ENCODE results near the gene PFN1. TPM values are rescaled to one million over a fixed set of nuclear protein-coding genes. Genes with fewer than 3 reads are reported as not detected.
A peak's percentile ranks its signal among the peaks of the same experiment; 100 is the strongest.

Gene PFN1
- total and polyA plus RNA-seq, 9 of the 15 experiments (the other 6 are each of a cell fraction or from before 2014, with no cell fraction given): 60.5 to 1,479 (median 456) TPM

DNA sequence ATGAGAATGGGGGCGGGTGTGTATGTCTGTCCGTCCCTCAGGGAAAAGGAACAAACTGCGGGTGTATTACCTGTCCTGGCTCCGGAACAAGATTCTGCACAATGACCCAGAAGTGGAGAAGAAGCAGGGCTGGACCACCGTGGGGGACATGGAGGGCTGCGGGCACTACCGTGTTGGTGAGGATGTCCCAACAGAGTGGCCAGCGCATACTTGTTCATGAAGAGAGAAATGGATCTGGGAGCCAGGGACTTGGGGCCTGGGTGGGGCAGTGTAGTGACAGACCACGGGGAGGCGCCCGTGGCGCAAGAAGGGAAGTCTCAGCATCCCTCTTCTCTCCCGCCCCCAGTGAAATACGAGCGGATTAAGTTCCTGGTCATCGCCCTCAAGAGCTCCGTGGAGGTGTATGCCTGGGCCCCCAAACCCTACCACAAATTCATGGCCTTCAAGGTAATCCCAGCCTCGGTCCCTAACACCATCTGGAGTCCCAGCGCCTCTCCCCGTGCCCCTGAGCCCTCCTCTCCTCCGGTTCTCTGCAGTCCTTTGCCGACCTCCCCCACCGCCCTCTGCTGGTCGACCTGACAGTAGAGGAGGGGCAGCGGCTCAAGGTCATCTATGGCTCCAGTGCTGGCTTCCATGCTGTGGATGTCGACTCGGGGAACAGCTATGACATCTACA, 52.5 kb downstream of the PFN1 start:
- TSS peak; percentile 51 for BruUV-seq (replicated peaks)
- Histone ChIP-seq H3K4me3 (no peak overlapping the region), H3K9me1 (ENCODE audit: control insufficient read depth, insufficient read depth, low read length) (no peaks in the 10 kb centered on the region), H3K9ac (ENCODE audit: insufficient read depth in 1 of 2, low read depth in 2 of 2, low read length in 2 of 2) (no peak overlapping the region), H4K20me1 (replicated peaks; ENCODE audit: control insufficient read depth, insufficient read depth, low read length) (no peaks in the 10 kb centered on the region), H3K4me2 (ENCODE audit: insufficient read depth, low read length) (no peak overlapping the region), H2AFZ (ENCODE audit: low read depth, low read length) (no peak overlapping the region), H3K79me2 (ENCODE audit: control insufficient read depth, insufficient read depth, low read length) (no peaks in the 10 kb centered on the region), H3K36me3 (ENCODE audit: control insufficient read depth, insufficient read depth, low read length) (peaks cover 58% of the 10 kb centered on the region; the same call in 2 of the 3 replicates), H3K27ac (ENCODE audit: extremely low read depth, low read depth, low read length) (no peak overlapping the region), H3K27me3 (ENCODE audit: control insufficient read depth in 2 of 2, insufficient read depth in 2 of 2, low read length in 2 of 2) (no peaks in the 10 kb centered on the region), H3K9me3 (replicated peaks; ENCODE audit: control insufficient read depth, insufficient read depth, low read depth, low read length) (no peaks in the 10 kb centered on the region), H3K4me1 (replicated peaks in 1 of 2; ENCODE audit: control insufficient read depth in 2 of 2, insufficient read depth in 2 of 2, low read length in 2 of 2) (peaks cover 0 to 19% of the 10 kb centered on the region in 2 experiments; a peak in 2 of 5 replicates)
- FAIRE-seq: no peak
- 88% methylated on average over 9 of the region's 27 CpGs for WGBS (ENCODE audit: insufficient coverage, low coverage, missing lambda C conversion rate)
- DNase-seq (ENCODE audit: extremely low read depth in 1 of 4, low spot score in 3 of 4): peak; percentile 22 to 32 (median 29)
- CTCF ChIA-PET (ENCODE audit: low intra/inter-chr PET ratio): no interaction called here
- in situ Hi-C loops (cut with MboI): no loop called here
- peak; percentile 71 for ATAC-seq
- intact Hi-C loops (cut with micrococcal nuclease): no loop called here
- TF ChIP-seq, protein P1, sequence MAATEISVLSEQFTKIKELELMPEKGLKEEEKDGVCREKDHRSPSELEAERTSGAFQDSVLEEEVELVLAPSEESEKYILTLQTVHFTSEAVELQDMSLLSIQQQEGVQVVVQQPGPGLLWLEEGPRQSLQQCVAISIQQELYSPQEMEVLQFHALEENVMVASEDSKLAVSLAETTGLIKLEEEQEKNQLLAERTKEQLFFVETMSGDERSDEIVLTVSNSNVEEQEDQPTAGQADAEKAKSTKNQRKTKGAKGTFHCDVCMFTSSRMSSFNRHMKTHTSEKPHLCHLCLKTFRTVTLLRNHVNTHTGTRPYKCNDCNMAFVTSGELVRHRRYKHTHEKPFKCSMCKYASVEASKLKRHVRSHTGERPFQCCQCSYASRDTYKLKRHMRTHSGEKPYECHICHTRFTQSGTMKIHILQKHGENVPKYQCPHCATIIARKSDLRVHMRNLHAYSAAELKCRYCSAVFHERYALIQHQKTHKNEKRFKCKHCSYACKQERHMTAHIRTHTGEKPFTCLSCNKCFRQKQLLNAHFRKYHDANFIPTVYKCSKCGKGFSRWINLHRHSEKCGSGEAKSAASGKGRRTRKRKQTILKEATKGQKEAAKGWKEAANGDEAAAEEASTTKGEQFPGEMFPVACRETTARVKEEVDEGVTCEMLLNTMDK (IDR thresholded peaks at IDR 0.05; ENCODE audit: borderline replicate concordance, insufficient read depth, low read depth, low read length, poor library complexity, severe bottlenecking): peak; percentile 23
- TF ChIP-seq, protein P2, sequence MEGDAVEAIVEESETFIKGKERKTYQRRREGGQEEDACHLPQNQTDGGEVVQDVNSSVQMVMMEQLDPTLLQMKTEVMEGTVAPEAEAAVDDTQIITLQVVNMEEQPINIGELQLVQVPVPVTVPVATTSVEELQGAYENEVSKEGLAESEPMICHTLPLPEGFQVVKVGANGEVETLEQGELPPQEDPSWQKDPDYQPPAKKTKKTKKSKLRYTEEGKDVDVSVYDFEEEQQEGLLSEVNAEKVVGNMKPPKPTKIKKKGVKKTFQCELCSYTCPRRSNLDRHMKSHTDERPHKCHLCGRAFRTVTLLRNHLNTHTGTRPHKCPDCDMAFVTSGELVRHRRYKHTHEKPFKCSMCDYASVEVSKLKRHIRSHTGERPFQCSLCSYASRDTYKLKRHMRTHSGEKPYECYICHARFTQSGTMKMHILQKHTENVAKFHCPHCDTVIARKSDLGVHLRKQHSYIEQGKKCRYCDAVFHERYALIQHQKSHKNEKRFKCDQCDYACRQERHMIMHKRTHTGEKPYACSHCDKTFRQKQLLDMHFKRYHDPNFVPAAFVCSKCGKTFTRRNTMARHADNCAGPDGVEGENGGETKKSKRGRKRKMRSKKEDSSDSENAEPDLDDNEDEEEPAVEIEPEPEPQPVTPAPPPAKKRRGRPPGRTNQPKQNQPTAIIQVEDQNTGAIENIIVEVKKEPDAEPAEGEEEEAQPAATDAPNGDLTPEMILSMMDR (IDR thresholded peaks at IDR 0.05 in 2 of 3, conservative IDR thresholded peaks at IDR 0.05 in 1 of 3; ENCODE audit: insufficient read depth in 2 of 3, low read depth in 1 of 3, low read length in 3 of 3): peak; percentile 19 to 29 (median 23); a peak in 3 of 6 replicates
- TF ChIP-seq ESRRA (IDR thresholded peaks at IDR 0.05; ENCODE audit: borderline replicate concordance, low read depth) (peak; percentile 85), RBM22 (IDR thresholded peaks at IDR 0.05; ENCODE audit: low read depth, low read length, poor library complexity, severe bottlenecking) (peak; percentile 36), KAT2B (IDR thresholded peaks at IDR 0.05; ENCODE audit: low read depth, low read length) (no peak), ZBTB7A (IDR thresholded peaks at IDR 0.05; ENCODE audit: borderline replicate concordance, control insufficient read depth, low read depth, low read length) (0 out of 2 replicates have a peak, but pooled peaks have one; percentile 13)
- TF ChIP-seq, protein P3, sequence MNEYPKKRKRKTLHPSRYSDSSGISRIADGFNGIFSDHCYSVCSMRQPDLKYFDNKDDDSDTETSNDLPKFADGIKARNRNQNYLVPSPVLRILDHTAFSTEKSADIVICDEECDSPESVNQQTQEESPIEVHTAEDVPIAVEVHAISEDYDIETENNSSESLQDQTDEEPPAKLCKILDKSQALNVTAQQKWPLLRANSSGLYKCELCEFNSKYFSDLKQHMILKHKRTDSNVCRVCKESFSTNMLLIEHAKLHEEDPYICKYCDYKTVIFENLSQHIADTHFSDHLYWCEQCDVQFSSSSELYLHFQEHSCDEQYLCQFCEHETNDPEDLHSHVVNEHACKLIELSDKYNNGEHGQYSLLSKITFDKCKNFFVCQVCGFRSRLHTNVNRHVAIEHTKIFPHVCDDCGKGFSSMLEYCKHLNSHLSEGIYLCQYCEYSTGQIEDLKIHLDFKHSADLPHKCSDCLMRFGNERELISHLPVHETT (CRISPR knock-in tag; conservative IDR thresholded peaks at IDR 0.05 in 1 of 2, IDR thresholded peaks at IDR 0.05 in 1 of 2): no peak
- POLR2A ChIA-PET: interaction anchor here (0.7 kb wide), 1 partner anchor 1255 kb away, joined by 3 read pairs; no protein-coding TSS in a partner anchor
